ENCODE measurements around the gene ADH6.

ADH6 gene

GRCh38 chr4:99166544-99166943, 52.5 kb downstream of the ADH6 start:
- H3K27me3 Mint-ChIP-seq: no peaks in the 10 kb centered on the region
- DNase-seq: no peak
- no peaks in the 10 kb centered on the region for H3K36me3 Mint-ChIP-seq
- no peak overlapping the region for H3K27ac Mint-ChIP-seq
- CTCF ChIA-PET: no interaction called here
- peaks cover 3% of the 10 kb centered on the region for H3K9me3 Mint-ChIP-seq
- H3K4me3 Mint-ChIP-seq: no peak overlapping the region
- no peaks in the 10 kb centered on the region for H3K4me1 Mint-ChIP-seq

- H3K27me3 Mint-ChIP-seq: no peaks in the 10 kb centered on the region
- H3K36me3 Mint-ChIP-seq: no peaks in the 10 kb centered on the region
- H3K4me1 Mint-ChIP-seq: no peaks in the 10 kb centered on the region
- no peak for DNase-seq
- H3K27ac Mint-ChIP-seq: no peak overlapping the region
- CTCF ChIA-PET: no interaction called here
- no peak overlapping the region for H3K4me3 Mint-ChIP-seq
- peaks cover 3% of the 10 kb centered on the region for H3K9me3 Mint-ChIP-seq
Observed at GRCh38 chr4:99165978-99166377, 53.1 kb downstream of the ADH6 start.

DNA sequence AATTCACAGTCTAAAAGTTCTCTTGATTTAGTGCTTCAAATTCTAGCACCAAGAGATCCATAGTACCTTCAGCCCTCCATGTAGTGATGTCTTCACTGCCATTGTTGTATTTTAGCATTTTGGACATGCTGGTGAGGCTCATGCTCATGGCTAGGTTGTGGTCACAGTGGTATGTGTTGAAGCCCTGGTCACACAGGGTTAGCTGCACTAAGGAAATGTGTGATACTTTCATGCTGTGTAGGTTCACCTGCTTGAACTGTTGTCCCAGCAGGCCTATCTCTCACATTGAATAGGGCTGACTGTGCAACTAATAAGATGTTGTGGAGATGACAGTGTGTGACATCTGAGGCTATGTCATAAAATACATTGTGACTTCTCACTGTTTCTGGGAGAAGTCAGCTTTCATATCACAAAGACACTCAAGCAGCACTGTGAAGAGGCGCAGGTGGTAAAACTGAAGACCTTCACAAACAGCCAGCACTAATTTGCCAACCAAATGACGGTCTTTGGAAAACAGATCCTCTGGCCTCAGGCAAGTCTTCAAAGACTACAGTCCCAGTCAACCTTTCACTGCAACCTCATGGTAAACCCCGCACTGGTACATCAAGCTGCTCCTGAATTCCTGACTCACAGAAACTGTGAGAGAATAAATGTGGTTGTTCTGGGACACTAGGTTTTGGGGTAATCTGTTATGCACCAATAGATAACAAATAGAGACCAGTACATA, 57.5 kb downstream of the ADH6 start:
- Mint-ChIP-seq H3K4me3 (no peak overlapping the region), H3K27ac (no peak overlapping the region), H3K4me1 (no peaks in the 10 kb centered on the region), H3K9me3 (peaks cover 1% of the 10 kb centered on the region), H3K27me3 (no peaks in the 10 kb centered on the region), H3K36me3 (no peaks in the 10 kb centered on the region)
- CTCF ChIA-PET: no interaction called here
- no peak for DNase-seq

DNA sequence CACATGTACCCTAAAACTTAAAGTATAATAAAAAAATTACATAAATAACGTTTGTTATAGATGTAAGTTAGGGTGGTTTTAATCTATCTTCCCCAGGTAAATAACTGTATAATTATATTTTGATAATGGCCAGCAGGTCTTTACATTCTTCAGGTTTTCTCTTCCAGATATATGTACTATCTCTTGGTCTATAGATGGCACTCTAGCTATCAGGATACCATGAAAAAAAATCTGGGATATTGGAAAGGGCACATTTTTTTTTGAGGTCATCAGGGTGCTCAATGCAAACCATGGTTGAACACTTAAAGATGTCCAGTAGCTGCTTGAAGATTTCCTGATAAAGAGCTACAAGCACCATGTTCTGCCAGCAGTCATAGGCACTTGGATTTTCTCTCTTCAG, 59.3 kb downstream of the ADH6 start:
- no peaks in the 10 kb centered on the region for H3K27me3 Mint-ChIP-seq
- H3K9me3 Mint-ChIP-seq: no peaks in the 10 kb centered on the region
- no peaks in the 10 kb centered on the region for H3K4me1 Mint-ChIP-seq
- no peaks in the 10 kb centered on the region for H3K36me3 Mint-ChIP-seq
- H3K4me3 Mint-ChIP-seq: no peak overlapping the region
- DNase-seq: no peak
- H3K27ac Mint-ChIP-seq: no peak overlapping the region
- CTCF ChIA-PET: no interaction called here

DNA sequence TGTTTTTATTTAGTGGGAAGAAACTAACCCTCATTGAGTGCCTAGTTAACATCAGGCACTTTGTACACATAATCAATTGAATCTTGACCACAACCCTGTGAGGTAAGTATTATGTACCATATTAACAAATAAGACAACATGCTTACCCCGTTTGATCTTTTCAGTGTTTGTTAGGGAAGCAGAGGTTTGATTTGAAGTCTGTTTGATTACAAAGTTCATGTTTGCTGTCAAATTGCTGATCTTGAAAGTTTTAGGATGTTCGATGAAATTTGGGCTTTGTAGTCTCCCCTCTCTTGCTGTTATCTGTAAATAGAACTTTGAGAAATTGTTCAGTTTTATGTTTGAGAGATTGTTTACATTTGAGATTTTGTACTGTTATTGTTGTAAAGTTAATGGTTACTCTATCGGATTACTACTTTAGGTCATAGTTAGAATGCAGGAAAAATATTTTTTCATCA, 61.5 kb downstream of the ADH6 start:
- Mint-ChIP-seq H3K9me3 (no peaks in the 10 kb centered on the region), H3K4me1 (no peaks in the 10 kb centered on the region), H3K36me3 (no peaks in the 10 kb centered on the region), H3K27me3 (no peaks in the 10 kb centered on the region), H3K4me3 (no peak overlapping the region), H3K27ac (no peak overlapping the region)
- no peak for DNase-seq
- CTCF ChIA-PET: no interaction called here

DNA sequence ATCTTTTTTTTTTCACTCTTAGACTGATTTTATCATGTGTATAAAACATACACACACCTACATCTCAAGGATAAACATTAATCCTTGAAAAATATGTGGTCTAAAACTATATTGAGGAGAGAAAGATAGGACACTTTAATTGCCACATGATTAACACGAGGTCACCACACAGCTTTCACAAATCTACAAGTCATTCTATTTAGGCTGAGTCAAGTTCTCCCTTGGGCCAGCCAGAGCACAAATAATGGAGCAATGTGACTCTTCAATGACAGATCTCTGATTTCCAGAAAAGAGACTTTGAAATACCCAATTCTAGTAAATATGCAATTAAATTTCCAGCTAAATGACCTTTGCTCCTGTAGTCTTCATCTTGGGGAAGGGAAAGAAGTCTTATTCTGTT, 62.1 kb downstream of the ADH6 start:
- Mint-ChIP-seq H3K36me3 (no peaks in the 10 kb centered on the region), H3K27me3 (no peaks in the 10 kb centered on the region), H3K4me1 (no peaks in the 10 kb centered on the region), H3K9me3 (no peaks in the 10 kb centered on the region), H3K27ac (no peak overlapping the region), H3K4me3 (no peak overlapping the region)
- no peak for DNase-seq
- CTCF ChIA-PET: no interaction called here

- no peaks in the 10 kb centered on the region for H3K4me1 Mint-ChIP-seq
- no peak overlapping the region for H3K27ac Mint-ChIP-seq
- H3K36me3 Mint-ChIP-seq: no peaks in the 10 kb centered on the region
- no peak overlapping the region for H3K4me3 Mint-ChIP-seq
- no peaks in the 10 kb centered on the region for H3K9me3 Mint-ChIP-seq
- CTCF ChIA-PET: no interaction called here
- no peak for DNase-seq
- H3K27me3 Mint-ChIP-seq: no peaks in the 10 kb centered on the region
Observed at GRCh38 chr4:99154658-99155342, 64.2 kb downstream of the ADH6 start.
